K562 (cell line): ENCODE results near the gene VPS26A. TPM values are rescaled to one million over a fixed set of nuclear protein-coding genes. Genes with fewer than 3 reads are reported as not detected.

ENCODE experiments used
- ASH1L ChIP-seq: fragments of 450-650 bp; IDR thresholded peaks from 2 replicates; pipeline ENCODE4 v1.6.1; 2018; ENCODE audit warnings: borderline replicate concordance, mild to moderate bottlenecking, low read depth; ENCODE audit not compliant: partially characterized antibody
- BCL6 ChIP-seq: fragments of 250-450 bp; sonication (Bioruptor Pico); IDR thresholded peaks from 2 replicates; pipeline ENCODE4 v1.4.0; 2020
- CBX2 ChIP-seq: fragments of 200-600 bp; sonication (generic); IDR thresholded peaks from one replicate; pipeline ENCODE4 v1.6.1; 2012; ENCODE audit warnings: mild to moderate bottlenecking, low read length, inconsistent platforms; ENCODE audit not compliant: insufficient read depth, poor library complexity, severe bottlenecking
- DMBX1 ChIP-seq: fragments of 250-450 bp; sonication (Bioruptor Pico); IDR thresholded peaks from 2 replicates; pipeline ENCODE4 v1.8.0; 2022; ENCODE audit warnings: inconsistent platforms, mild to moderate bottlenecking, moderate library complexity, borderline replicate concordance
- ELF4 ChIP-seq: fragments of 450-650 bp; formaldehyde crosslinking; IDR thresholded peaks from 2 replicates; pipeline ENCODE4 v1.4.0; 2022; ENCODE audit warnings: missing genetic modification characterization
- NR2C2 ChIP-seq, 2 experiments: fragments of 200-800 bp in 1 of 2; sonication (Bioruptor generic) in 1 of 2; sonication (generic) in 1 of 2; formaldehyde crosslinking in 1 of 2; IDR thresholded peaks; 2 replicates each; pipeline versions ENCODE4 v1.6.1 to v1.8.0; 2016 to 2022; ENCODE audit warnings: mild to moderate bottlenecking in 1 of 2, missing compliant biosample characterization in 1 of 2, missing genetic modification characterization in 1 of 2, missing genetic modification reagents in 1 of 2
- POLR2AphosphoS5 ChIP-seq: IDR thresholded peaks from 2 replicates; pipeline ENCODE4 v1.6.1; 2011; ENCODE audit warnings: mild to moderate bottlenecking, low read depth, low read length, moderate library complexity; ENCODE audit not compliant: control insufficient read depth, insufficient read depth
- RBM17 ChIP-seq: fragments of 200-400 bp; formaldehyde crosslinking; IDR thresholded peaks from 2 replicates; pipeline ENCODE4 v1.6.1; 2017; ENCODE audit warnings: low read depth, mild to moderate bottlenecking, low read length, borderline replicate concordance
- SMARCA4 ChIP-seq: fragments of 450-650 bp; IDR thresholded peaks from 2 replicates; pipeline ENCODE4 v1.6.1; 2016
- SMARCC2 ChIP-seq: fragments of 450-650 bp; IDR thresholded peaks from 2 replicates; pipeline ENCODE4 v1.6.1; 2017; ENCODE audit warnings: antibody characterized with exemption, moderate library complexity, mild to moderate bottlenecking, low read depth
- SNRNP70 ChIP-seq: fragments of 200-400 bp; formaldehyde crosslinking; optimal IDR thresholded peaks from 2 replicates; pipeline ENCODE3; 2017; ENCODE audit warnings: low read depth, low read length
- TRIM28 ChIP-seq: fragments of 450-650 bp; IDR thresholded peaks from 2 replicates; pipeline ENCODE4 v1.6.1; 2017
- ZNF133 ChIP-seq: fragments of 250-450 bp; sonication (Bioruptor Pico); IDR thresholded peaks from 2 replicates; pipeline ENCODE4 v1.4.0; 2020; ENCODE audit warnings: mild to moderate bottlenecking
- ZNF224 ChIP-seq: sonication (generic); formaldehyde crosslinking; IDR thresholded peaks from 2 replicates; pipeline ENCODE4 v1.8.0; 2022; ENCODE audit warnings: mild to moderate bottlenecking, missing genetic modification reagents
- ZNF77 ChIP-seq: fragments of 250-450 bp; sonication (Bioruptor Pico); IDR thresholded peaks from 2 replicates; pipeline ENCODE4 v1.5.0; 2020
- polyA plus RNA-seq, 8 experiments: library from polyadenylated mRNA; depleted of rRNA in 4 of 8; stranded (reverse) in 5 of 8; unstranded in 3 of 8; fragments of >200 nt; fragmentation: Nextera tagmentation in 2 of 8; fragmentation: Illumina TruSeq in 1 of 8; extraction: Ambion mirVana in 2 of 8; extraction: Trizol in 1 of 8; gene quantifications; 2 replicates each; pipeline versions ENCODE4 v1.2.1 to v1.2.3, GENCODE V29; 2011 to 2014; ENCODE audit warnings: inconsistent platforms in 1 of 8, missing spikeins in 1 of 8
- total RNA-seq, 7 experiments: library from RNA; depleted of rRNA in 6 of 7; stranded (reverse); fragments of >200 nt in 6 of 7; fragmentation: Illumina TruSeq in 2 of 7; extraction: Trizol in 2 of 7; gene quantifications; 2 replicates each; pipeline versions ENCODE4 v1.2.1 to v1.2.3, GENCODE V29; 2011 to 2021; ENCODE audit warnings: low replicate concordance in 1 of 7
- TF ChIP-seq, protein P1 (sequence below): fragments of 450-650 bp; formaldehyde crosslinking; IDR thresholded peaks from 2 replicates; pipeline ENCODE4 v1.4.0; 2022; ENCODE audit warnings: missing genetic modification characterization
- TF ChIP-seq, protein P2 (sequence below): fragments of 150-350 bp; conservative IDR thresholded peaks from 2 replicates; pipeline ENCODE4 v1.6.1; 2014; ENCODE audit warnings: low read length
- TF ChIP-seq, protein P3 (sequence below): fragments of 450-650 bp; formaldehyde crosslinking; IDR thresholded peaks from 2 replicates; pipeline ENCODE4 v1.4.0; 2020; ENCODE audit warnings: mild to moderate bottlenecking, moderate library complexity
- TF ChIP-seq, protein P4 (sequence below): sonication (generic); formaldehyde crosslinking; IDR thresholded peaks from 2 replicates; pipeline ENCODE4 v1.5.0; 2020; ENCODE audit warnings: missing genetic modification reagents

VPS26A gene
- total and polyA plus RNA-seq, 9 of the 15 experiments (the other 6 are each of a cell fraction or from before 2014, with no cell fraction given), result 47.1 to 137 (median 69.3) TPM

DNA sequence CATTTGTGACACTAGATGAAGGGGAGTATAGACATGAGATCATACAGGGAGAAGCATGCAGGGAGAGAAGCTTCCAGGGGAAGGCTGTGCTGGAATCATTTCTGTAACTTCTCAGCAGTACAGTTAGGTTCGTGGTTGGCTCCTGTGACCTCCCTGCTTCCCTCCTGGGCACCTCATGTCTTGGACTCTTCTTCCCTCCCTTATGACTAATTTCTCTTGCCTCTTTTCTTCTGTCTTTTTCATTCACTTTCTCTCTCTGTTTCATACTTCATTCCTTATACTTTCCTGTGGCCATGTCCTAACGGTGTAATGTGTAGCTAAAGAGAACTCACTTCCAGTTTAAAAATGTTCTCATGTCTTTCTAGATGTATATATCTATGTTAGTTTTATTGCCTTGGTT, 77.1 kb downstream of the VPS26A start (continued):
- TF ChIP-seq ZNF133 (CRISPR knock-in tag), result no peak
- TF ChIP-seq CBX2, result no peak
- no peak for TF ChIP-seq ZNF77 (CRISPR knock-in tag)
- TF ChIP-seq, protein P1, sequence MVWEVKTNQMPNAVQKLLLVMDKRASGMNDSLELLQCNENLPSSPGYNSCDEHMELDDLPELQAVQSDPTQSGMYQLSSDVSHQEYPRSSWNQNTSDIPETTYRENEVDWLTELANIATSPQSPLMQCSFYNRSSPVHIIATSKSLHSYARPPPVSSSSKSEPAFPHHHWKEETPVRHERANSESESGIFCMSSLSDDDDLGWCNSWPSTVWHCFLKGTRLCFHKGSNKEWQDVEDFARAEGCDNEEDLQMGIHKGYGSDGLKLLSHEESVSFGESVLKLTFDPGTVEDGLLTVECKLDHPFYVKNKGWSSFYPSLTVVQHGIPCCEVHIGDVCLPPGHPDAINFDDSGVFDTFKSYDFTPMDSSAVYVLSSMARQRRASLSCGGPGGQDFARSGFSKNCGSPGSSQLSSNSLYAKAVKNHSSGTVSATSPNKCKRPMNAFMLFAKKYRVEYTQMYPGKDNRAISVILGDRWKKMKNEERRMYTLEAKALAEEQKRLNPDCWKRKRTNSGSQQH (CRISPR knock-in tag), result peak; percentile 70; the same call in 1 of the 2 replicates
- no peak for TF ChIP-seq TRIM28
- no peak for TF ChIP-seq RBM17
- TF ChIP-seq ZNF224 (CRISPR knock-in tag), result no peak
- no peak for TF ChIP-seq NR2C2 (CRISPR knock-in tag; IDR thresholded peaks at IDR 0.05)
- TF ChIP-seq NR2C2 (tag; IDR thresholded peaks at IDR 0.05), result peak; percentile 34; the same call in 1 of the 2 replicates
- no peak for TF ChIP-seq SMARCC2
- TF ChIP-seq SNRNP70, result no peak
- no peak for TF ChIP-seq SMARCA4
- TF ChIP-seq, protein P2, sequence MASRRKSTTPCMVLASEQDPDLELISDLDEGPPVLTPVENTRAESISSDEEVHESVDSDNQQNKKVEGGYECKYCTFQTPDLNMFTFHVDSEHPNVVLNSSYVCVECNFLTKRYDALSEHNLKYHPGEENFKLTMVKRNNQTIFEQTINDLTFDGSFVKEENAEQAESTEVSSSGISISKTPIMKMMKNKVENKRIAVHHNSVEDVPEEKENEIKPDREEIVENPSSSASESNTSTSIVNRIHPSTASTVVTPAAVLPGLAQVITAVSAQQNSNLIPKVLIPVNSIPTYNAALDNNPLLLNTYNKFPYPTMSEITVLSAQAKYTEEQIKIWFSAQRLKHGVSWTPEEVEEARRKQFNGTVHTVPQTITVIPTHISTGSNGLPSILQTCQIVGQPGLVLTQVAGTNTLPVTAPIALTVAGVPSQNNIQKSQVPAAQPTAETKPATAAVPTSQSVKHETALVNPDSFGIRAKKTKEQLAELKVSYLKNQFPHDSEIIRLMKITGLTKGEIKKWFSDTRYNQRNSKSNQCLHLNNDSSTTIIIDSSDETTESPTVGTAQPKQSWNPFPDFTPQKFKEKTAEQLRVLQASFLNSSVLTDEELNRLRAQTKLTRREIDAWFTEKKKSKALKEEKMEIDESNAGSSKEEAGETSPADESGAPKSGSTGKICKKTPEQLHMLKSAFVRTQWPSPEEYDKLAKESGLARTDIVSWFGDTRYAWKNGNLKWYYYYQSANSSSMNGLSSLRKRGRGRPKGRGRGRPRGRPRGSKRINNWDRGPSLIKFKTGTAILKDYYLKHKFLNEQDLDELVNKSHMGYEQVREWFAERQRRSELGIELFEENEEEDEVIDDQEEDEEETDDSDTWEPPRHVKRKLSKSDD, result no peak
- peak; percentile 67; the same call in 1 of the 2 replicates for TF ChIP-seq ELF4
- TF ChIP-seq, protein P3, sequence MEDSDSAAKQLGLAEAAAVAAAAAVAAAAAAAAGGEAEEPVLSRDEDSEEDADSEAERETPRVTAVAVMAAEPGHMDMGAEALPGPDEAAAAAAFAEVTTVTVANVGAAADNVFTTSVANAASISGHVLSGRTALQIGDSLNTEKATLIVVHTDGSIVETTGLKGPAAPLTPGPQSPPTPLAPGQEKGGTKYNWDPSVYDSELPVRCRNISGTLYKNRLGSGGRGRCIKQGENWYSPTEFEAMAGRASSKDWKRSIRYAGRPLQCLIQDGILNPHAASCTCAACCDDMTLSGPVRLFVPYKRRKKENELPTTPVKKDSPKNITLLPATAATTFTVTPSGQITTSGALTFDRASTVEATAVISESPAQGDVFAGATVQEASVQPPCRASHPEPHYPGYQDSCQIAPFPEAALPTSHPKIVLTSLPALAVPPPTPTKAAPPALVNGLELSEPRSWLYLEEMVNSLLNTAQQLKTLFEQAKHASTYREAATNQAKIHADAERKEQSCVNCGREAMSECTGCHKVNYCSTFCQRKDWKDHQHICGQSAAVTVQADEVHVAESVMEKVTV (CRISPR knock-in tag), result no peak
- 0 out of 2 replicates have a peak, but pooled peaks have one; percentile 6 for TF ChIP-seq POLR2AphosphoS5
- TF ChIP-seq ASH1L, result no peak
- no peak for TF ChIP-seq BCL6
- TF ChIP-seq DMBX1 (CRISPR knock-in tag), result no peak
- TF ChIP-seq, protein P4, sequence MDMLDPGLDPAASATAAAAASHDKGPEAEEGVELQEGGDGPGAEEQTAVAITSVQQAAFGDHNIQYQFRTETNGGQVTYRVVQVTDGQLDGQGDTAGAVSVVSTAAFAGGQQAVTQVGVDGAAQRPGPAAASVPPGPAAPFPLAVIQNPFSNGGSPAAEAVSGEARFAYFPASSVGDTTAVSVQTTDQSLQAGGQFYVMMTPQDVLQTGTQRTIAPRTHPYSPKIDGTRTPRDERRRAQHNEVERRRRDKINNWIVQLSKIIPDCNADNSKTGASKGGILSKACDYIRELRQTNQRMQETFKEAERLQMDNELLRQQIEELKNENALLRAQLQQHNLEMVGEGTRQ (CRISPR knock-in tag), result no peak
